ENCODE results near the gene NUP93.

Gene NUP93

DNA sequence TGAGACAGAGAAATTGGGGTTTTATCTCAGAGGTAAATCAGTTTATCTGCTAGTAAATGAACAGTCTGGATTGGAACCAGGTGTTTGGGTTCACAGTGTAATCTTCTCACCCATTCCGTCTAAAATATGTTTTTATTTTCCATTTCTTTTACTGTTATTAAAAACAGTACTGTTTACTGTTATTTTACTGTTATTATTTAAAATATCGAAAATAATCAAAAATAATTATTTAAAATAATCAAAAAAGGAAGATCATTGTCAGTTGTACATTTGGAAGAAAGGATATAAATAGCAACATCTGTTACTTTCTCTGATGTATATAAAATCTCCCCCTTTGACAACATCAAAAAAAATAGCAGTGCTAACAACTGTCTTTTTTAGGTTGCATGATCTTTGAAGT lies 11.5 kb downstream of the NUP93 start:
- DNase-seq (ENCODE audit: low read depth in 1 of 2, low spot score in 1 of 2) = no peak

GRCh38 chr16:56742030-56742984 lies 12.4 kb downstream of the NUP93 start:
- DNase-seq (ENCODE audit: low read depth in 1 of 2, low spot score in 1 of 2) = no peak

DNA sequence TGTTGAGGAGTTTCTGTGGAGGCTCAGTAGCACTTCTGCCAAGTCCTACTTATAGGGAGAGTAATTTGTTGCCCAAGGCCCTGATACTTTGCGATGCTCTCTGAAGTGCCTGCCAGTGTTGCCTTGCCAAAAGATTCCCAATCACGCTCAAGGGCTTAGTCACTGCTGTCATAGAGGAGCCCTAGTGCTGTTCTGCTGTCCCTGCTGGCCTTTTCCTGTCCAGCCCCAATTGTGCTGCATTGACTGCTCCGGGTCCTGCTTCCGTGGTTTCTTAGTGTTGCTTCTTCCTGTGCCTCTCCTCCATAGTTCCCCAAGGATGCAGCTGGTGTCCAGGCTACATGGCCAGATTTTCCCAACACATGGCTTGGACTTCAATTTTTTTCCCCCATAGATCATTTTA lies 13.9 kb downstream of the NUP93 start:
- DNase-seq (ENCODE audit: low read depth in 1 of 2, low spot score in 1 of 2) = no peak

DNA sequence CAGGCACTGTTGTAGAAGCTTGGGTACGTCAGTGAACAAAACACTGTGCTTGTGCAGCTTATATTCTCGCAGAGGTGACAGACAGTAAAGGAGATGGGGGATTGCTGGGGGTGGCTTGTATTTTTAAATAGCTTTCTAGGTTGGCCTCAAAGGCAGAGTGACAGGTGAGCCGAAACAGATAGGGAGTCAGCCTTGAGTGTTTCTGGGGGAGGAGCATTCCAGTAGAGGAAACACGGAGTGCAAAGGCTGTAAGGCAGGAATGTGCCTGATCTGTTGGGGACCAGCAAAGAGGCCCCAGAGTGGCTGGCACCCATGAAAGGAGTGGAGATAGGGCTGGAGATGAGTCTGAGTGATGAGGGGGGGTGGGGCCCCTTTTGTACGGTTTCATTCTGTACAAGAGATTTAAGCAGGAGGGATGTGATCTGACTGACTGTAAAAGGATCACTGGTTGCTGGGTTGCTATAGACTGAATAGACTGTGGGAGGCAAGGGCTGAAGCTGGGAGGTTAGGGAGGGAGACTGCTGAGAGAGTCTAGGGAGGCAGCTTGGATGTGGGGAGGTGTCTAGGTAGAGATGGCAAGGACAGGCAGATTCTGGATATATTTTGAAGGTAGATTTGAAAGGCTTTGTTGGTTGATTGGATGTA lies 15.2 kb downstream of the NUP93 start:
- no peak for DNase-seq (ENCODE audit: low read depth in 1 of 2, low spot score in 1 of 2)

- no peak for DNase-seq (ENCODE audit: low read depth in 1 of 2, low spot score in 1 of 2)
These were observed 17.6 kb downstream of the NUP93 start for GRCh38 chr16:56747486-56748045.

DNA sequence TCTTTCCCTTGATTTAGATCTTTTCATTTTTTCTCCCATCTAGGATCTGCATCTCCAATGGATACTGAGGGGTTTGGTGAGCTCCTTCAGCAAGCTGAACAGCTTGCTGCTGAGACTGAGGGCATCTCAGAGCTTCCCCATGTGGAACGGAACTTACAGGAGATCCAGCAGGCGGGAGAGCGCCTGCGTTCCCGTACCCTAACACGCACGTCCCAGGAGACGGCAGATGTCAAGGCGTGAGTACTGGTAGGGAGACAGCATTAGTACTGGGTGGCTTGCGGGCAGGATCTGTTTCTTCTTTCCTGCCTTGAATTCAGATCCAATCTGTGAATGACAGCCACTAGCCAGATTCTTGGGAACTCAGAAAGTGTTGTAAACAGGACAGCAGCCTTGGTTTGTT lies 18.3 kb downstream of the NUP93 start:
- DNase-seq (ENCODE audit: low read depth in 1 of 2, low spot score in 1 of 2) = no peak

- no peak for DNase-seq (ENCODE audit: low read depth in 1 of 2, low spot score in 1 of 2)
These were observed 18.9 kb downstream of the NUP93 start for GRCh38 chr16:56748826-56749225.

GRCh38 chr16:56749672-56750491 lies 20.0 kb downstream of the NUP93 start:
- no peak for DNase-seq (ENCODE audit: low read depth in 1 of 2, low spot score in 1 of 2)

DNA sequence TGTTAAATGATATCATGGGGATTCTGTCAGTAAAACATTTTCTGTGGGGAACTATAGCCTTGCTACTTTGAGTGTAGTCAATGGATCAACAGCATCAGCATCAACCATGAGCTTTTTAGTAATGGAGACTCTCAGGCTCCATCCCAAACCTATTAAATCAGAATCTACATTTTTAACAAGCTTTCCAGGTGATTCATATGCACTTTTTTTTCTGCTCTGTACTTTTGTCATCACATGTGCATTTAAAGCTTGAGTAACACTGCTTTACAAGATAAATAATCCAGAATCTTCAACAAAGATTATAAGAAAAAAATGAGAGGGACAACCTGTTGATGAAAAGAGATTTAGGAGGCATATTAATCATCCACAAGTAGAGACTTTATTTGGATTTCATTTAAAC lies 23.5 kb downstream of the NUP93 start:
- DNase-seq (ENCODE audit: low read depth in 1 of 2, low spot score in 1 of 2) = no peak

DNA sequence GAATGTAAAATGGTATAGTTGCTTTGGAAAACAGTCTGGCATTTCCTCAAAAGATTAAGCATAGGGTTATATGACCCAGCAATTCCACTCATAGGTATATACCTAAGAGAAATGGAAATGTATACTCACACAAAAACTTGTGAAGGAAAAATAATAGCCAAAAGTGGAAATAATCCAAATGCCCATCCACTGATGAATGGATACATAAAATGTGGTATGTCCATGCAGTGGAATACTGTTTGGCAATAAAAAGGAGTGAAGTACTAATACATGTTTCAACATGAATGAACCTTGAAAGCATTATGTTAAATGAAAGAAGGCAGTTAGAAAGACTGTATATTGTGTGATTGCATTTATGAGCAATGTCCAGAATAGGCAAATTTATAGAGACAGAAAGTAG lies 25.1 kb downstream of the NUP93 start:
- no peak for DNase-seq (ENCODE audit: low read depth in 1 of 2, low spot score in 1 of 2)

GRCh38 chr16:56758432-56758831 lies 28.5 kb downstream of the NUP93 start:
- DNase-seq (ENCODE audit: low read depth in 1 of 2, low spot score in 1 of 2) = no peak

DNA sequence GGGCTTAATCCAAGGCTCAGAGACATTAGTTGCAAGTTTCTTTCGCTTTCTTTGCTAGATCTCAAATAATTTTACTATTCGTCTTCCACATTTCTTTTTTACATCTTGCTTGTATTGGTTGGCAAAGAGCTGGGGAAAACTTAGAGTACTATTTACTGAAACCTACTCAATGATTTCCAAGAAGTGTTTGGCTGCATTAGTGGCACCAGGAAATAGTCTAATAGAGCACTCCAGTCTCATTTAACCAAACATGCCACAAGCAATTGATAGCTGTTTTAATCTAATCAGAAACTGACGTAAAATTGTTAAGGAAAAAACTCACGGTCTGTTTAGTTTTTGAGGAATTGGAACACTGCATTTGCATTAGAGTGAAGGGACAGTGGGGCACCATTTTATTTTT lies 29.0 kb downstream of the NUP93 start:
- no peak for DNase-seq (ENCODE audit: low read depth in 1 of 2, low spot score in 1 of 2)

- DNase-seq (ENCODE audit: low read depth in 1 of 2, low spot score in 1 of 2) = no peak
These were observed 33.5 kb downstream of the NUP93 start for GRCh38 chr16:56763291-56763916.

GRCh38 chr16:56764835-56765234 lies 34.9 kb downstream of the NUP93 start:
- no peak for DNase-seq (ENCODE audit: low read depth in 1 of 2, low spot score in 1 of 2)

DNA sequence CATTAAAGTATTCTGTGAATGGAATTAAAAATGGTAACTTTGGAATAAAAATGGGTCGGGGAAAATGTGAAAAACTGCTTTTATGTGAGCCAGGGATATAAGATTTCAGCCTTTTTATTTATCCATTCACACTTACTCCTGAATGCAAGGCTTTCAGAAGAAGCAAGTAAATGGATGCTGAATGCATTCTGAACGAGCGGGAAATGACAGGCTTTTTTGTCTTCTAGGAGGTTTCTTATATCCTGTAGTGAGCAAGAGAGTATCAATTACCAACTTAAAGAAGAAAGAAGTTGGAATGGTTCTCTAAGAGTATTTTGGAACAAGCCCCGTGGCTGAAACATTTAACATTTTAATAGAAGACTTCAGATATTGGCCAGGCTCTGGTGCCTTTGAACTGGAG lies 36.0 kb downstream of the NUP93 start:
- DNase-seq (ENCODE audit: low read depth in 1 of 2, low spot score in 1 of 2) = no peak

GRCh38 chr16:56767024-56767423 lies 37.1 kb downstream of the NUP93 start:
- DNase-seq (ENCODE audit: low read depth in 1 of 2, low spot score in 1 of 2) = no peak

GRCh38 chr16:56769677-56770076 lies 39.7 kb downstream of the NUP93 start:
- no peak for DNase-seq (ENCODE audit: low read depth in 1 of 2, low spot score in 1 of 2)

DNA sequence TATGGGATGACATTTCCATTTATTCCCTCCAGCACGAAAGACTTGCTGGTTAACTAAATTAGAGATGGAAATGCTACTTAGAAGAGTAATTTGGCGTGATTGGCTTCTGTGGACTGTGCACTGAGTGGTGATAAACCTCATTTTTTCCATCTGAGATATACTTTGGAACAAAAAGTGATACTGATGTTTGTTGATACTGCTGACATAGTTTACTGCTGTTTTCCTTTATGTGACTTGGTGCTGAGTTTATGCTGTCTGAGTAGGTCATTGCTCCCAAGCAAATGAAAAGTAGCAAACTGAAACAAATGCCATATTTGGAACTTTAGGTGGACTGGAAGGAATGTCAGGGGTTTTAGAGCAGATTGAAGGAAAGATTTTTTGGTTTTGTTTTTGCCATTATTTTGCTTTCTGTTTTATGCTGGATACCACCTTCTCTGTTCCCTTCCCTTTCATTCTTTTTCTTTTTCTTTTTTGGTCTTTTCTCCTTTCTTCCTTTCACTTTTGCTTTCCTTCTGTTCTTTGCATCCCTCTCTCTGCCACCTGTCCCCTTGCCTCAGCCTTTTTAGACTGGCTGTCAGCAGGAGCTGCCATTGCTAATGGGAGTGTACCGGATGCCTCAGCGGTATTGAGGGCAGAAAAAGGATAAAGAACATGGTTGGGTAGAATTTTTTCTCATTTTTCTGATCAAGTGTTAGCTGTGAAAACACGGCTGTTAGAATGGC lies 41.8 kb downstream of the NUP93 start:
- no peak for DNase-seq (ENCODE audit: low read depth in 1 of 2, low spot score in 1 of 2)

- no peak for DNase-seq (ENCODE audit: low read depth in 1 of 2, low spot score in 1 of 2)
These were observed 43.6 kb downstream of the NUP93 start for GRCh38 chr16:56773532-56773931.

- DNase-seq (ENCODE audit: low read depth in 1 of 2, low spot score in 1 of 2) = no peak
These were observed 44.2 kb downstream of the NUP93 start for GRCh38 chr16:56774016-56774680.
